Measurements from ENCODE around the gene FOXC1. TPM values are rescaled to one million over a fixed set of nuclear protein-coding genes. Genes with fewer than 3 reads are reported as not detected.

The FOXC1 gene
- total RNA-seq, 1 experiment from 2014 or later: 40.7 TPM

- Histone ChIP-seq H3K79me2 (ENCODE audit: insufficient read depth, low read length) (no peaks in the 10 kb centered on the region), H3K27me3 (ENCODE audit: insufficient read depth, low read length) (0 out of 2 replicates have a peak, but pooled peaks cover 3% of the 10 kb centered on the region), H3K9me2 (ENCODE audit: insufficient read depth) (no peaks in the 10 kb centered on the region), H3K4me1 (ENCODE audit: control insufficient read depth in 1 of 2, insufficient read depth in 2 of 2, low read length in 2 of 2) (no peaks in the 10 kb centered on the region), H2AFZ (ENCODE audit: low read depth, low read length, poor library complexity, severe bottlenecking) (no peak overlapping the region), H3K27ac (ENCODE audit: low read depth, low read length) (no peak overlapping the region), H4K20me1 (ENCODE audit: insufficient read depth) (no peaks in the 10 kb centered on the region), H3K9me3 (ENCODE audit: control insufficient read depth in 1 of 2, insufficient read depth in 1 of 2, low read depth in 1 of 2, low read length in 2 of 2) (no peaks in the 10 kb centered on the region), H3K4me2 (ENCODE audit: low read length) (no peak overlapping the region), H3K4me3 (replicated peaks in 1 of 2; ENCODE audit: low read depth in 1 of 2, low read length in 2 of 2) (no peak overlapping the region), H3K36me3 (ENCODE audit: control insufficient read depth in 1 of 2, insufficient read depth in 2 of 2, low read length in 2 of 2) (no peaks in the 10 kb centered on the region), H3K9ac (ENCODE audit: low read length) (no peak overlapping the region)
- ChIA-PET RAD21 (ENCODE audit: low non-redundant PET in 1 of 2, low total read pairs in 2 of 2, uncharacterized antibody in 2 of 2, unreplicated experiment in 2 of 2) (no interaction called here), POLR2A (no interaction called here), CTCF (no interaction called here)
- intact Hi-C loops (cut with micrococcal nuclease): no loop called here
- TF ChIP-seq REST (IDR thresholded peaks at IDR 0.05; ENCODE audit: low read depth): no peak
- TF ChIP-seq ELF1 (IDR thresholded peaks at IDR 0.05; ENCODE audit: borderline replicate concordance, low read depth): no peak
- TF ChIP-seq YY1 (IDR thresholded peaks at IDR 0.05; ENCODE audit: extremely low read depth, insufficient replicate concordance, low read depth, low read length): no peak
- TF ChIP-seq RAD21 (IDR thresholded peaks at IDR 0.05; ENCODE audit: low read depth): no peak
- TF ChIP-seq ZNF274 (IDR thresholded peaks at IDR 0.05; ENCODE audit: low read depth, low read length): no peak
- no peak for TF ChIP-seq SP1 (IDR thresholded peaks at IDR 0.05; ENCODE audit: low read depth)
- TF ChIP-seq FOSL1 (IDR thresholded peaks at IDR 0.05; ENCODE audit: low read depth): no peak
- TF ChIP-seq EZH2 (IDR thresholded peaks at IDR 0.05): no peak
- TF ChIP-seq SRF (IDR thresholded peaks at IDR 0.05; ENCODE audit: low read depth): no peak
- no peak for TF ChIP-seq ZBTB33 (IDR thresholded peaks at IDR 0.05; ENCODE audit: extremely low read depth, insufficient replicate concordance, low read length)
- no peak for TF ChIP-seq CEBPB (IDR thresholded peaks at IDR 0.05; ENCODE audit: low read depth)
- no peak for TF ChIP-seq EZH2phosphoT487 (IDR thresholded peaks at IDR 0.05; ENCODE audit: borderline replicate concordance)
- TF ChIP-seq POLR2A (IDR thresholded peaks at IDR 0.05; ENCODE audit: borderline replicate concordance, extremely low read depth, insufficient read depth, insufficient read length): no peak
- no peak for TF ChIP-seq CBX3 (IDR thresholded peaks at IDR 0.05; ENCODE audit: low read depth)
- no peak for TF ChIP-seq ZFX (IDR thresholded peaks at IDR 0.05)
- no peak for TF ChIP-seq CTCF (IDR thresholded peaks at IDR 0.05 in 2 of 3, conservative IDR thresholded peaks at IDR 0.05 in 1 of 3; ENCODE audit: borderline replicate concordance in 1 of 3, insufficient read depth in 1 of 3, low read depth in 2 of 3, low read length in 2 of 3)
- ATAC-seq (no peak), DNase-seq (ENCODE audit: low read depth, low spot score) (no peak)
- no TSS peak for BruUV-seq (replicated peaks)
Observed at GRCh38 chr6:1589208-1589607, 20.5 kb upstream of the FOXC1 start.

Measured in HCT116 (cell line).